Measurements from ENCODE around the gene CDC45.

Gene CDC45

GRCh38 chr22:19554834-19555404, 75.2 kb downstream of the CDC45 start:
- no peak overlapping the region for H3K4me3 Mint-ChIP-seq
- no peaks in the 10 kb centered on the region for H3K36me3 Mint-ChIP-seq (ENCODE audit: insufficient read depth)
- no peak for ATAC-seq (replicated peaks)
- H3K27me3 Mint-ChIP-seq: peaks cover 25 to 48% of the 10 kb centered on the region in 2 donors
- DNase-seq: no peak
- no peaks in the 10 kb centered on the region for H3K4me1 Mint-ChIP-seq (ENCODE audit: low read depth in 2 of 2)
- no peaks in the 10 kb centered on the region for H3K9me3 Mint-ChIP-seq
- no peak overlapping the region for H3K27ac Mint-ChIP-seq

GRCh38 chr22:19555651-19556050, 75.9 kb downstream of the CDC45 start:
- Mint-ChIP-seq H3K27me3 (peaks cover 25 to 50% of the 10 kb centered on the region in 2 donors), H3K4me3 (no peak overlapping the region), H3K27ac (no peak overlapping the region), H3K36me3 (ENCODE audit: insufficient read depth) (no peaks in the 10 kb centered on the region), H3K9me3 (no peaks in the 10 kb centered on the region), H3K4me1 (ENCODE audit: low read depth in 2 of 2) (no peaks in the 10 kb centered on the region)
- DNase-seq (no peak), ATAC-seq (replicated peaks) (no peak)

DNA sequence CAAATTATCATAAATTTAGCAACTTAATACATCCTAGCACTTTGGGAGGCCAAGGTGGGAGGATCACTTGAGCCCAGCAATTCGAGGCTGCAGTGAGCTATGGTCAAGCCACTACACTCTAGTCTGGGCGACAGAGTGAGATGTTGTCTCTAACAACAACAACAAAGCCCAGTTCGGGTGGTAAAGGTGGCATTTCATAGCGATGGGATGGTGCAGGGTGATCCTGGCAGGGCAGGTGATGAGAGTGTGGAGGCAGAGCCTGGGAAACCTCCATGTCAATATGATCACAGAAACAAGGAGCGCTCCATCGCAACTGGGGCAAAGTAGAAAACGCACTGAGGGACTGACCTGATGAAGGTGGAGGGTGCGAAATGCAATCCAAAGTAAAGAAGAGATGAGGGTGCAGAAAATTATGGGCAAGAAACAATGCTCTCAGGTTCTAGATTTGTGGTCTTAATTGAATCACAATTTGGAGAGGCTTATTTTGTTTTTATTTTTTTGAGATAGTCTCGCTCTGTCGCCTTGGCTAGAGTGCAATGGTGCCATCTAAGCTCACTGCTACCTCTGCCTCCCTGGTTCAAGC, 77.3 kb downstream of the CDC45 start:
- H3K27me3 Mint-ChIP-seq: peaks cover 30 to 50% of the 10 kb centered on the region in 2 donors
- H3K27ac Mint-ChIP-seq: no peak overlapping the region
- no peak for ATAC-seq (replicated peaks)
- no peak overlapping the region for H3K4me3 Mint-ChIP-seq
- no peak for DNase-seq
- H3K4me1 Mint-ChIP-seq (ENCODE audit: low read depth in 2 of 2): no peaks in the 10 kb centered on the region
- H3K36me3 Mint-ChIP-seq (ENCODE audit: insufficient read depth): no peaks in the 10 kb centered on the region
- no peaks in the 10 kb centered on the region for H3K9me3 Mint-ChIP-seq

- H3K27me3 Mint-ChIP-seq: peaks cover 20 to 41% of the 10 kb centered on the region in 2 donors
- no peaks in the 10 kb centered on the region for H3K4me1 Mint-ChIP-seq (ENCODE audit: low read depth in 2 of 2)
- H3K9me3 Mint-ChIP-seq: no peaks in the 10 kb centered on the region
- DNase-seq (no peak), ATAC-seq (replicated peaks) (no peak)
- H3K36me3 Mint-ChIP-seq (ENCODE audit: insufficient read depth): no peaks in the 10 kb centered on the region
- no peak overlapping the region for H3K27ac Mint-ChIP-seq
- H3K4me3 Mint-ChIP-seq: no peak overlapping the region
Measured at GRCh38 chr22:19559324-19559811, 79.6 kb downstream of the CDC45 start.

DNA sequence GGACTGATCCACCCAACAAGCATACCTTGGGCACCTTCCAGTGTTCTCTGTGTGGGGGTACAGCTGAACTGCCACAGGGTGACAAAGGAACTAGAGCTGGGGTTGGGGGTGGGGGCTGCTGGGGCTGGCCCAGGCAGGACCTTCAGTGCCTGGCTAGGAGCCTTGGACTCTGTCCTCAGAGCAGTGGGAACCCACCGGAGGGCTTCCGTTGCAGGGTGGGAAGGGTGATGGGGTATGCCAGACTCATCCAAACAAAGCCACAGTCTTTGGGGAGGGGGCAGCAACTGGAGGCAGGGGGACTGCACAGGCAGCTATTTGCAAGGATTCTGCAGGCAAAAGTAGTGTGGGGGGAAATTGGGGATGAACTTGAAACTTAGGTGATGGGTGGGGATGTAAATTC, 80.2 kb downstream of the CDC45 start:
- H3K27me3 Mint-ChIP-seq: peaks cover 22 to 36% of the 10 kb centered on the region in 2 donors
- no peaks in the 10 kb centered on the region for H3K36me3 Mint-ChIP-seq (ENCODE audit: insufficient read depth)
- H3K4me1 Mint-ChIP-seq (ENCODE audit: low read depth in 2 of 2): no peaks in the 10 kb centered on the region
- no peak overlapping the region for H3K4me3 Mint-ChIP-seq
- H3K9me3 Mint-ChIP-seq: no peaks in the 10 kb centered on the region
- H3K27ac Mint-ChIP-seq: no peak overlapping the region
- no peak for ATAC-seq (replicated peaks)
- DNase-seq: no peak

- no peaks in the 10 kb centered on the region for H3K36me3 Mint-ChIP-seq (ENCODE audit: insufficient read depth)
- no peaks in the 10 kb centered on the region for H3K4me1 Mint-ChIP-seq (ENCODE audit: low read depth in 2 of 2)
- no peak overlapping the region for H3K4me3 Mint-ChIP-seq
- H3K27ac Mint-ChIP-seq: no peak overlapping the region
- DNase-seq (no peak), ATAC-seq (replicated peaks) (no peak)
- H3K27me3 Mint-ChIP-seq: peaks cover 17 to 28% of the 10 kb centered on the region in 2 donors
- H3K9me3 Mint-ChIP-seq: no peaks in the 10 kb centered on the region
Measured at GRCh38 chr22:19565382-19566278, 85.9 kb downstream of the CDC45 start.

DNA sequence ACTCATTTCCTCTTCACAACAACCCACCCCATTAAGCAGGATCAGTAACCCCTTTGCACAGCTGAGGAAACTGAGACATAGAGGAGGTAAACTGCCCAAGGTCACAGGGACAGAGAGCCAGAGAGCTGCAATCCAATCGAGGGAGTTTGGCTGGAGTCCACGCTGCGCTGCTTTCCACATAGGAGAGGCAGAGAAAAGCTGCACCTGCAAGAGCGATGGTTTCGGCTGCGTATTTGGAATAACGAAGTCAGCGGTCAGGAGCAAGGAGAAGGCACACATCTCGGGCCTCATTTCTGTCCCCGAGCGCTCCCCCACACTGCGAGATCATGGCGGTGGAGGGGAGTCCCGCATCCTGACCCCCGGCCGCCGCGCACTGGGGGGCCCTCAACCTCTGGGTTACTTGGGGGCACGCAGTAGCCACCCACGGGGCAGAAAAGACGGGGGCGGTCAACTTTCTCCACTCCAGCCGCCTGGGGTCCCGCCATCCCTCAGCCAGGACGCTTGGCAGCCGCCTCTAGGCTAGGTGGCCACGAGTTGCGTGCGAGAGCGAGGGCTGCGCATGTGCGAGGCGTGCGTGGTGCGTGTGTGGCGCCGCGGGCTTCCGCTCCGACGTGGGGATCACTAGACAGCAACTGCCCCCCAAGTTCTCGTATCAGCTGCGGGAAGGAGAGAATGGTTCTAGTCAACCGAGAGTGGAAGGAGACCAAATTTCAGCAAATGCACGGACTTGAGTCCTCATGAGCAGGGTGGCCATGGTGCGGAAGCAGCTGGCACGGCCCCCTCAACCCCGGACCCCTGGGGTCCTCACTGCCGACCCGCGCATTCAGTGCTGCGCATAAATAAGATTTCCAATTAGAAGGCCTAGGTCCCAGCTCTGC, 86.8 kb downstream of the CDC45 start:
- Mint-ChIP-seq H3K36me3 (ENCODE audit: insufficient read depth) (no peaks in the 10 kb centered on the region), H3K27ac (no peak overlapping the region), H3K4me3 (no peak overlapping the region), H3K27me3 (peaks cover 12 to 28% of the 10 kb centered on the region in 2 donors), H3K4me1 (ENCODE audit: low read depth in 2 of 2) (no peaks in the 10 kb centered on the region), H3K9me3 (no peaks in the 10 kb centered on the region)
- DNase-seq (no peak), ATAC-seq (replicated peaks) (no peak)

- H3K9me3 Mint-ChIP-seq: no peaks in the 10 kb centered on the region
- no peaks in the 10 kb centered on the region for H3K36me3 Mint-ChIP-seq (ENCODE audit: insufficient read depth)
- H3K4me3 Mint-ChIP-seq: no peak overlapping the region
- no peak overlapping the region for H3K27ac Mint-ChIP-seq
- no peaks in the 10 kb centered on the region for H3K4me1 Mint-ChIP-seq (ENCODE audit: low read depth in 2 of 2)
- DNase-seq (no peak), ATAC-seq (replicated peaks) (no peak)
- peaks cover 12 to 28% of the 10 kb centered on the region in 2 donors for H3K27me3 Mint-ChIP-seq
Measured at GRCh38 chr22:19567157-19568009, 87.7 kb downstream of the CDC45 start.

DNA sequence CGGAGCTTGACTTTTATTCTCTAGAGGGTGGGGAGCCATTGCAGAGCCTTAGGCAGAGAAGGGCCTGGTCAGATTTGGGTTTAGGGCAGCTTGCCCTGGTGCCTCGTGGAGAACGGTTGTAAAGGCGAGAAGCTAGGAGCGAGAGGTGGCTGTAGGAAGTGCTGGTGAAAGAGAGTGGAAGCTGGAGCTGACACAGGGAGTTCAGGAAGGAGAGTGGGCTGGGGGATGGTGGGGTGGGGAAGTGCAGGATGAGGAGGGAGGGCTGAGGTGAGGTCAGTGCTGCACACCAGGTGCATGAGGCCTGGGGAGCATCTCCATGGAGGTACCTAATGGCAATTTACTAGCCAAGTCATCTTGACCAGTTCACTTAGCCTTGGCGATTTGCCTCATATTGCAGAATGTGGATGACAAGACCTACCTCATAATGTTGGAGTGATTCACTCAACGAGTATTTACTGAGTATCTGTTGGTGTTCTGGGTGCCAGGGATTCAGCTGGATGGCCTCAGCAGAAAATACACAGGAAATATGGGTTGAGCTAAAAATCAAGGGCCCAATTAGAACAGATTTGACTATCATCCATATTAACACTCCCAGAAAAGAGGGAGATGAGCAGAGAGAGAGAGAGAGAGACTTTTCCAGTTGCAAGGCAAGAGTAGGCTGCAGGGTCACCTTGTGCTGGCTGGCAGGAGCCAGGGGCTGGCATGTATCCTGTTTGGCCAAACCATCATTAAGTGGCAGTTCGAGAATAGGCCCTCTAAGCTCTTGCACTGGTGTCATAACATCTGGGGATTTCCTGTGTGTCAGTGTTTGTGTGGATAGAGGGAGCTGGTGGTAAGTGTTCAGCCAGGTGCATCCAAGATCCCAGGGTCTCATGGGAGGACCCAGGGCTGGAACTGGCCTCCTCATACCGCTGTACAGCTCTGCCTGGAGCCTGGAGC, 88.9 kb downstream of the CDC45 start:
- Mint-ChIP-seq H3K4me1 (ENCODE audit: low read depth in 2 of 2) (no peaks in the 10 kb centered on the region), H3K4me3 (no peak overlapping the region), H3K27me3 (peaks cover 15 to 32% of the 10 kb centered on the region in 2 donors), H3K36me3 (ENCODE audit: insufficient read depth) (no peaks in the 10 kb centered on the region), H3K27ac (no peak overlapping the region), H3K9me3 (no peaks in the 10 kb centered on the region)
- DNase-seq (no peak), ATAC-seq (replicated peaks) (no peak)

- no peaks in the 10 kb centered on the region for H3K9me3 Mint-ChIP-seq
- no peaks in the 10 kb centered on the region for H3K4me1 Mint-ChIP-seq (ENCODE audit: low read depth in 2 of 2)
- DNase-seq (no peak), ATAC-seq (replicated peaks) (no peak)
- H3K4me3 Mint-ChIP-seq: no peak overlapping the region
- H3K27ac Mint-ChIP-seq: no peak overlapping the region
- no peaks in the 10 kb centered on the region for H3K36me3 Mint-ChIP-seq (ENCODE audit: insufficient read depth)
- H3K27me3 Mint-ChIP-seq: peaks cover 19 to 39% of the 10 kb centered on the region in 2 donors
Measured at GRCh38 chr22:19569276-19569640, 89.5 kb downstream of the CDC45 start.

DNA sequence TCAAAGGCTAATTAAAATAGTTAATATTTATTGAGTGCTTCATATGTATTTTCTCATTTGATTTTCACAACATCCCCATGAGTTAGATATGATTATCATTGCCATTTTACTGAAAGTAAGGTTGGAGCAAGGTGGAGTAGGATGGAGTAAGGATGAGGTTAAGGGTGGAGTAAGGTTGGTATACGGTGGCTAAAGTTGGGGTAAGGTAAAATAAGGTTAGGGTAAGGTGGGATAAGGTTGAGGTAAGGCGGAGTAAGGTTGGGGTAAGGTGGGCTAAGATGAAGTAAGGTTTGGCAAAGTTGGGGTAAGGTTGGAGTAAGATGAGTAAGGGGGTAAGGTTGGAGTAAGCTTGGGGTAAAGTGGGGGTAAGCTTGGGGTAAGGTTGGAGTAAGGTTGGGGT, 90.3 kb downstream of the CDC45 start:
- Mint-ChIP-seq H3K4me3 (no peak overlapping the region), H3K4me1 (ENCODE audit: low read depth in 2 of 2) (no peaks in the 10 kb centered on the region), H3K9me3 (no peaks in the 10 kb centered on the region), H3K27ac (no peak overlapping the region), H3K36me3 (ENCODE audit: insufficient read depth) (no peaks in the 10 kb centered on the region), H3K27me3 (peaks cover 14 to 42% of the 10 kb centered on the region in 2 donors)
- ATAC-seq (replicated peaks): no peak
- no peak for DNase-seq
